Muscle of arm (tissue), 12 donors: ENCODE data around the gene FHIP2A. TPM values are rescaled to one million over a fixed set of nuclear protein-coding genes. Genes with fewer than 3 reads are reported as not detected.
"Not testable (repeated sequence)": the region's sequence is repeated elsewhere in the genome, so short reads cannot be mapped to it uniquely, and the experiment has no call there.

Source experiments
- DNase-seq: peaks from one replicate; pipeline ENCODE4 v3.0.0-alpha.2; 2013
- polyA plus RNA-seq, 12 donors: library from polyadenylated mRNA; unstranded; fragments of 120-200 nt; gene quantifications; one replicate each; pipeline ENCODE4 v1.2.1, GENCODE V29; 2013; ENCODE audit not compliant: insufficient read length in 12 of 12

FHIP2A gene
- polyA plus RNA-seq, 12 donors = 14.9 to 27.4 (median 21.9) TPM; not detected in 1

- DNase-seq = no peak
Measured at GRCh38 chr10:114810926-114811325, 10.7 kb upstream of the FHIP2A start.

GRCh38 chr10:114811862-114812261 is 9.7 kb upstream of the FHIP2A start:
- no peak for DNase-seq

- DNase-seq = no peak
Measured at GRCh38 chr10:114815791-114816190, 5.8 kb upstream of the FHIP2A start.

GRCh38 chr10:114816308-114816707 is 5.3 kb upstream of the FHIP2A start:
- DNase-seq = no peak

- DNase-seq = no peak
Measured at GRCh38 chr10:114819322-114819721, 2.3 kb upstream of the FHIP2A start.

GRCh38 chr10:114821915-114822443 is 399 bp downstream of the FHIP2A start:
- peak; percentile 50 for DNase-seq

- DNase-seq = peak; percentile 63
Measured at GRCh38 chr10:114822444-114823076, 980 bp downstream of the FHIP2A start.

- no peak for DNase-seq
Measured at GRCh38 chr10:114823077-114823463, 1.5 kb downstream of the FHIP2A start.

GRCh38 chr10:114824391-114824790 is 2.8 kb downstream of the FHIP2A start:
- no peak for DNase-seq

- no peak for DNase-seq
Measured at GRCh38 chr10:114825513-114826253, 4.1 kb downstream of the FHIP2A start.

GRCh38 chr10:114829160-114829909 is 7.8 kb downstream of the FHIP2A start:
- DNase-seq = no peak

GRCh38 chr10:114831186-114831867 is 9.7 kb downstream of the FHIP2A start:
- DNase-seq = no peak

GRCh38 chr10:114837690-114838089 is 16.1 kb downstream of the FHIP2A start:
- no peak for DNase-seq

GRCh38 chr10:114839901-114840300 is 18.3 kb downstream of the FHIP2A start:
- no peak for DNase-seq

- DNase-seq = no peak
Measured at GRCh38 chr10:114845978-114846693, 24.6 kb downstream of the FHIP2A start.

GRCh38 chr10:114847517-114847916 is 25.9 kb downstream of the FHIP2A start:
- not testable (repeated sequence) for DNase-seq

GRCh38 chr10:114849674-114850073 is 28.1 kb downstream of the FHIP2A start:
- DNase-seq = no peak

- no peak for DNase-seq
Measured at GRCh38 chr10:114850126-114850525, 28.5 kb downstream of the FHIP2A start.

- DNase-seq = no peak
Measured at GRCh38 chr10:114851336-114851735, 29.8 kb downstream of the FHIP2A start.

GRCh38 chr10:114852197-114852596 is 30.6 kb downstream of the FHIP2A start:
- DNase-seq = no peak

- DNase-seq = no peak
Measured at GRCh38 chr10:114854906-114855305, 33.3 kb downstream of the FHIP2A start.
